Adrenal gland (tissue), 5 donors: ENCODE data around the gene SSU72.

ENCODE experiments used
- CTCF ChIP-seq, 6 experiments: fragments of 450-650 bp in 4 of 6; fragments of 200-600 bp in 2 of 6; sonication (generic) in 1 of 6; IDR thresholded peaks; 1 replicate in 5 of 6; 2 replicates in 1 of 6; pipeline versions ENCODE4 v1.5.1 to v1.8.0; 2016 to 2021; ENCODE audit warnings: antibody characterized with exemption in 6 of 6, mild to moderate bottlenecking in 2 of 6, moderate library complexity in 1 of 6
- POLR2A ChIP-seq, 2 donors: fragments of 450-650 bp; IDR thresholded peaks; one replicate each; pipeline ENCODE4 v1.6.1; 2017; ENCODE audit warnings: antibody characterized with exemption in 2 of 2, mild to moderate bottlenecking in 2 of 2, moderate library complexity in 1 of 2
- donor health status: DM: no; HTN: no; CAD: no.

- TF ChIP-seq CTCF (IDR thresholded peaks at IDR 0.05) (no peak), POLR2A (IDR thresholded peaks at IDR 0.05) (no peak)
Observed at GRCh38 chr1:1521331-1521730, 53.3 kb downstream of the SSU72 start.
